NCI-H1092 (cell line): ENCODE results near the gene GIT2.

Experiments
- DNase-seq: peaks from one replicate; lab custom pipeline; 2025; lab: John Stamatoyannopoulos, UW

GIT2 gene

GRCh38 chr12:109981311-109981710 is 14.9 kb downstream of the GIT2 start:
- DNase-seq, result no peak

- DNase-seq, result no peak
Measured at GRCh38 chr12:109972821-109973220, 23.3 kb downstream of the GIT2 start.

GRCh38 chr12:109968801-109969200 is 27.4 kb downstream of the GIT2 start:
- no peak for DNase-seq

GRCh38 chr12:109968032-109968420 is 28.1 kb downstream of the GIT2 start:
- DNase-seq, result no peak

GRCh38 chr12:109967383-109968031 is 28.7 kb downstream of the GIT2 start:
- DNase-seq, result no peak

GRCh38 chr12:109966546-109966945 is 29.6 kb downstream of the GIT2 start:
- no peak for DNase-seq

- DNase-seq, result no peak
Measured at GRCh38 chr12:109963743-109964429, 32.3 kb downstream of the GIT2 start.

GRCh38 chr12:109963330-109963729 is 32.8 kb downstream of the GIT2 start:
- no peak for DNase-seq

GRCh38 chr12:109962398-109962797 is 33.8 kb downstream of the GIT2 start:
- no peak for DNase-seq

- DNase-seq, result no peak
Measured at GRCh38 chr12:109961612-109962011, 34.6 kb downstream of the GIT2 start.

- no peak for DNase-seq
Measured at GRCh38 chr12:109961201-109961600, 35.0 kb downstream of the GIT2 start.

- DNase-seq, result no peak
Measured at GRCh38 chr12:109959411-109960093, 36.6 kb downstream of the GIT2 start.

- no peak for DNase-seq
Measured at GRCh38 chr12:109958374-109958773, 37.8 kb downstream of the GIT2 start.

- no peak for DNase-seq
Measured at GRCh38 chr12:109953656-109954055, 42.5 kb downstream of the GIT2 start.

- no peak for DNase-seq
Measured at GRCh38 chr12:109952873-109953272, 43.3 kb downstream of the GIT2 start.

GRCh38 chr12:109952160-109952858 is 43.9 kb downstream of the GIT2 start:
- DNase-seq, result no peak

- no peak for DNase-seq
Measured at GRCh38 chr12:109951751-109952150, 44.4 kb downstream of the GIT2 start.

- DNase-seq, result no peak
Measured at GRCh38 chr12:109951136-109951535, 45.0 kb downstream of the GIT2 start.

GRCh38 chr12:109950625-109951024 is 45.5 kb downstream of the GIT2 start:
- DNase-seq, result no peak

GRCh38 chr12:109949089-109949488 is 47.1 kb downstream of the GIT2 start:
- no peak for DNase-seq

- DNase-seq, result no peak
Measured at GRCh38 chr12:109948368-109948767, 47.8 kb downstream of the GIT2 start.

- no peak for DNase-seq
Measured at GRCh38 chr12:109947521-109947920, 48.6 kb downstream of the GIT2 start.

GRCh38 chr12:109946913-109947312 is 49.3 kb downstream of the GIT2 start:
- no peak for DNase-seq
